ENCODE data around the gene SLC22A8.

DNA sequence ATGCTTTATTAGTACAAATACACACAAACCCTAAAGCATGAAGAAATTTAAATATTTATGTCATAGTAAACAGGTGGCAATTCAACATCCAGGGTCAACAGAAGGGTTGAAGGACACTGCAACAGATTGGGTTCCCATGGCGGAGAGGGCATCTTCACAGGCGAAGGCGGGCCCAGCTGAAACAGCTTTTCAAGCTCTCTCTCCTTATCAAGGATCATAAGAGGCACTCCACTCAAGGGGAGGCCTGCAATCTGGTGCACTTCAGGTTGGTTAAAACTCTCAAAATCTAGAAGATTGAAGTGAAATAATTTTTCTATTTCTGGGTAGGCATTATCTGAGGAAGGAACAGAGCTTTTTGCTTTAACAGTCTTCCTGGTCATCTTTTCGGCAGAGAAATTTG lies 16.8 kb upstream of the SLC22A8 start:
- TF ChIP-seq, protein P1, sequence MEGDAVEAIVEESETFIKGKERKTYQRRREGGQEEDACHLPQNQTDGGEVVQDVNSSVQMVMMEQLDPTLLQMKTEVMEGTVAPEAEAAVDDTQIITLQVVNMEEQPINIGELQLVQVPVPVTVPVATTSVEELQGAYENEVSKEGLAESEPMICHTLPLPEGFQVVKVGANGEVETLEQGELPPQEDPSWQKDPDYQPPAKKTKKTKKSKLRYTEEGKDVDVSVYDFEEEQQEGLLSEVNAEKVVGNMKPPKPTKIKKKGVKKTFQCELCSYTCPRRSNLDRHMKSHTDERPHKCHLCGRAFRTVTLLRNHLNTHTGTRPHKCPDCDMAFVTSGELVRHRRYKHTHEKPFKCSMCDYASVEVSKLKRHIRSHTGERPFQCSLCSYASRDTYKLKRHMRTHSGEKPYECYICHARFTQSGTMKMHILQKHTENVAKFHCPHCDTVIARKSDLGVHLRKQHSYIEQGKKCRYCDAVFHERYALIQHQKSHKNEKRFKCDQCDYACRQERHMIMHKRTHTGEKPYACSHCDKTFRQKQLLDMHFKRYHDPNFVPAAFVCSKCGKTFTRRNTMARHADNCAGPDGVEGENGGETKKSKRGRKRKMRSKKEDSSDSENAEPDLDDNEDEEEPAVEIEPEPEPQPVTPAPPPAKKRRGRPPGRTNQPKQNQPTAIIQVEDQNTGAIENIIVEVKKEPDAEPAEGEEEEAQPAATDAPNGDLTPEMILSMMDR (IDR thresholded peaks at IDR 0.05): no peak
- TF ChIP-seq POLR2A (IDR thresholded peaks at IDR 0.05): no peak
